HepG2 (cell line): ENCODE measurements around the gene P4HB.

Experiments used
- CENPT ChIP-seq: sonication (generic); formaldehyde crosslinking; IDR thresholded peaks from 2 replicates; pipeline ENCODE4 v1.8.0; 2022; ENCODE audit warnings: low read depth, mild to moderate bottlenecking, moderate library complexity, missing genetic modification reagents
- CTCF ChIP-seq: sonication (generic); formaldehyde crosslinking; IDR thresholded peaks from 2 replicates; pipeline ENCODE4 v1.5.0; 2020; ENCODE audit warnings: mild to moderate bottlenecking, missing genetic modification reagents, moderate library complexity
- FOSL1 ChIP-seq: sonication (generic); formaldehyde crosslinking; IDR thresholded peaks from 2 replicates; pipeline ENCODE4 v1.9.0; 2021; ENCODE audit warnings: missing genetic modification reagents, borderline replicate concordance
- GTF2F1 ChIP-seq: fragments of 150-350 bp; IDR thresholded peaks from 2 replicates; pipeline ENCODE4 v1.6.1; 2014; ENCODE audit warnings: low read length
- MEF2D ChIP-seq: sonication (generic); formaldehyde crosslinking; IDR thresholded peaks from 2 replicates; pipeline ENCODE4 v1.5.1; 2020; ENCODE audit warnings: mild to moderate bottlenecking, missing genetic modification reagents
- NCOA1 ChIP-seq: sonication (generic); formaldehyde crosslinking; IDR thresholded peaks from 2 replicates; pipeline ENCODE4 v1.9.0; 2021; ENCODE audit warnings: missing genetic modification reagents
- NR2F1 ChIP-seq, 2 experiments: fragments of 450-650 bp in 1 of 2; formaldehyde crosslinking in 1 of 2; IDR thresholded peaks; 2 replicates each; pipeline versions ENCODE4 v1.5.0 to v1.6.1; 2016 to 2020; ENCODE audit warnings: mild to moderate bottlenecking in 1 of 2, missing compliant biosample characterization in 1 of 2, missing genetic modification reagents in 1 of 2, moderate library complexity in 1 of 2
- POLR2A ChIP-seq, 2 experiments: IDR thresholded peaks; 2 replicates each; pipeline ENCODE4 v1.6.1; 2011; ENCODE audit warnings: low read depth in 2 of 2, low read length in 2 of 2, mild to moderate bottlenecking in 1 of 2, moderate library complexity in 1 of 2; ENCODE audit not compliant: insufficient read depth in 1 of 2
- TAF1 ChIP-seq: sonication (generic); formaldehyde crosslinking; IDR thresholded peaks from 2 replicates; pipeline ENCODE4 v1.4.0; 2020; ENCODE audit warnings: missing genetic modification reagents
- ZFP36 ChIP-seq: fragments of 150-350 bp; IDR thresholded peaks from 2 replicates; pipeline ENCODE4 v1.6.1; 2018; ENCODE audit warnings: borderline replicate concordance, low read length, low read depth; ENCODE audit not compliant: partially characterized antibody
- ZNF160 ChIP-seq: sonication (generic); formaldehyde crosslinking; IDR thresholded peaks from 2 replicates; pipeline ENCODE4 v1.8.0; 2022; ENCODE audit warnings: mild to moderate bottlenecking, inconsistent platforms, missing genetic modification reagents
- ZNF552 ChIP-seq: sonication (generic); formaldehyde crosslinking; IDR thresholded peaks from 2 replicates; pipeline ENCODE4 v1.9.0; 2022; ENCODE audit warnings: missing genetic modification reagents, mild to moderate bottlenecking, borderline replicate concordance
- ZNF616 ChIP-seq: sonication (generic); formaldehyde crosslinking; IDR thresholded peaks from 2 replicates; pipeline ENCODE4 v1.5.0; 2020; ENCODE audit warnings: low read depth, mild to moderate bottlenecking, missing genetic modification reagents
- ZSCAN20 ChIP-seq: sonication (generic); formaldehyde crosslinking; IDR thresholded peaks from 2 replicates; pipeline ENCODE4 v1.4.0; 2020; ENCODE audit warnings: missing genetic modification reagents, mild to moderate bottlenecking, borderline replicate concordance

GRCh38 chr17:81869221-81870130 lies 9.1 kb upstream of the P4HB start:
- no peak; the same call in 1 of the 2 replicates for TF ChIP-seq MEF2D (CRISPR knock-in tag)
- no peak; the same call in 1 of the 2 replicates for TF ChIP-seq TAF1 (CRISPR knock-in tag)
- TF ChIP-seq CENPT: no peak
- no peak for TF ChIP-seq NCOA1 (CRISPR knock-in tag)
- no peak for TF ChIP-seq NR2F1 (CRISPR knock-in tag; IDR thresholded peaks at IDR 0.05)
- TF ChIP-seq CTCF (CRISPR knock-in tag): peak; percentile 88
- TF ChIP-seq POLR2A (IDR thresholded peaks at IDR 0.05; ENCODE audit: insufficient read depth in 1 of 2, low read depth in 2 of 2, low read length in 2 of 2): no peak; a peak in 1 of 4 replicates
- 0 out of 2 replicates have a peak, but pooled peaks have one; percentile 3 for TF ChIP-seq FOSL1
- TF ChIP-seq ZNF552 (CRISPR knock-in tag): no peak; the same call in 1 of the 2 replicates
- TF ChIP-seq ZSCAN20 (CRISPR knock-in tag): no peak
- peak; percentile 25; the same call in 1 of the 2 replicates for TF ChIP-seq ZNF160 (CRISPR knock-in tag)
- no peak for TF ChIP-seq ZFP36
- no peak for TF ChIP-seq GTF2F1
- peak; percentile 3; the same call in 1 of the 2 replicates for TF ChIP-seq ZNF616 (CRISPR knock-in tag)
